Neural cell (in vitro differentiated cells): ENCODE data around the gene UVRAG. TPM values are rescaled to one million over a fixed set of nuclear protein-coding genes. Genes with fewer than 3 reads are reported as not detected.

Experiments used
- polyA plus RNA-seq: library from polyadenylated mRNA; depleted of rRNA; stranded (reverse); fragments of >200 nt; gene quantifications from 2 replicates; pipeline ENCODE4 v1.2.3, GENCODE V29; 2014
- small RNA-seq, 3 experiments: library from RNA; depleted of rRNA; stranded (forward); fragments of <200 nt; gene quantifications; one replicate each; pipeline ENCODE3, GENCODE V24; 2012

UVRAG gene
- polyA plus RNA-seq, 1 donor from 2014 or later: 31.6 TPM

Small RNAs within 50 kb of the gene (small RNA-seq; reads per million reads assigned to genes)
- gene RF00019 (0 to 1.2 (median 0) reads per million in 3 experiments), gene RNA5SP344 (0 reads per million in 3 experiments)

Other genes starting within 250 kb of the UVRAG start
- 178 and 200 TPM in 2 replicates for gene MAP6, start 146.2 kb upstream of the UVRAG start, polyA plus RNA-seq
- gene MOGAT2, start 97.4 kb upstream of the UVRAG start, polyA plus RNA-seq: not detected in 2 replicates
- 2.7 and 4.3 TPM in 2 replicates for gene DGAT2, start 46.4 kb upstream of the UVRAG start, polyA plus RNA-seq